PC-9 (cell line): ENCODE results near the gene OR6K3. TPM values are rescaled to one million over a fixed set of nuclear protein-coding genes. Genes with fewer than 3 reads are reported as not detected.

Experiments used
- BruUV-seq: library from RNA; stranded (reverse); fragments of 400-500 nt; replicated peaks from 2 replicates; lab custom pipeline; 2021; lab: Mats Ljungman, UMichigan
- CTCF ChIA-PET: fragments of 300-600 bp; sonication (Branson Sonifier 250); formaldehyde crosslinking; loops from one replicate; lab custom pipeline; 2022; ENCODE audit warnings: antibody characterized with exemption; lab: Charles Lee
- POLR2A ChIA-PET: fragments of 300-600 bp; sonication (Branson Sonifier 250); formaldehyde crosslinking; loops from one replicate; lab custom pipeline; 2022; ENCODE audit warnings: antibody characterized with exemption; ENCODE audit not compliant: unreplicated experiment; lab: Charles Lee
- DNase-seq, 2 experiments: peaks; one replicate each; pipeline versions ENCODE4 v3.0.0 to v3.0.0-alpha.2; 2015 to 2022; ENCODE audit warnings: mixed read lengths in 1 of 2
- H2AFZ ChIP-seq: fragments of 200-600 bp; sonication (generic); 2 replicates; pipeline ENCODE4 v1.8.1; 2017; ENCODE audit warnings: antibody characterized with exemption
- H3F3A ChIP-seq: fragments of 200-600 bp; sonication (generic); 2 replicates; pipeline ENCODE4 v1.8.1; 2017; ENCODE audit warnings: antibody characterized with exemption, mild to moderate bottlenecking, low read depth; ENCODE audit not compliant: insufficient read depth
- H3K27ac ChIP-seq: fragments of 200-600 bp; sonication (generic); 2 replicates; pipeline ENCODE4 v1.6.1; 2016; ENCODE audit warnings: mixed run types
- H3K27me3 ChIP-seq: fragments of 200-600 bp; sonication (generic); 2 replicates; pipeline ENCODE4 v1.6.1; 2016; ENCODE audit warnings: low read depth, mixed run types; ENCODE audit not compliant: insufficient read depth
- H3K36me3 ChIP-seq: fragments of 200-600 bp; sonication (generic); 2 replicates; pipeline ENCODE4 v1.6.1; 2016; ENCODE audit warnings: low read depth, mixed run types
- H3K4me1 ChIP-seq: fragments of 200-600 bp; sonication (generic); replicated peaks from 2 replicates; pipeline ENCODE4 v1.6.1; 2016; ENCODE audit warnings: mixed run types; ENCODE audit not compliant: insufficient read depth
- H3K4me2 ChIP-seq: fragments of 200-600 bp; sonication (generic); 2 replicates; pipeline ENCODE4 v1.6.1; 2017; ENCODE audit warnings: mixed run types
- H3K4me3 ChIP-seq: fragments of 200-600 bp; sonication (generic); 2 replicates; pipeline ENCODE4 v1.6.1; 2016; ENCODE audit warnings: mixed run types
- H3K79me2 ChIP-seq: fragments of 200-600 bp; sonication (generic); 2 replicates; pipeline ENCODE4 v1.6.1; 2017; ENCODE audit warnings: low read depth, mixed run types
- H3K9me2 ChIP-seq: fragments of 200-600 bp; sonication (generic); 2 replicates; pipeline ENCODE4 v1.8.1; 2017; ENCODE audit warnings: mild to moderate bottlenecking; ENCODE audit not compliant: insufficient read depth
- H3K9me3 ChIP-seq: fragments of 200-600 bp; sonication (generic); 2 replicates; pipeline ENCODE4 v1.8.1; 2016; ENCODE audit warnings: low read depth; ENCODE audit not compliant: insufficient read depth
- H4K20me1 ChIP-seq: fragments of 200-600 bp; sonication (generic); 2 replicates; pipeline ENCODE4 v1.8.1; 2017; ENCODE audit not compliant: insufficient read depth
- EZH2 ChIP-seq: fragments of 200-600 bp; sonication (generic); IDR thresholded peaks from 2 replicates; pipeline ENCODE4 v1.8.0; 2017; ENCODE audit warnings: antibody characterized with exemption, low read depth
- intact Hi-C: fragments of 100-400 bp; cut with micrococcal nuclease; formaldehyde crosslinking; loops from one replicate; pipeline ENCODE4 v1.10.0; 2022; ENCODE audit not compliant: unreplicated experiment
- total RNA-seq: library from RNA; stranded (reverse); gene quantifications from 2 replicates; pipeline ENCODE4 v1.2.3, GENCODE V29; 2021
- TF ChIP-seq, protein P1 (sequence below): fragments of 200-600 bp; sonication (generic); conservative IDR thresholded peaks from 2 replicates; pipeline ENCODE4 v1.6.1; 2017; ENCODE audit warnings: mixed run types, antibody characterized with exemption, mild to moderate bottlenecking, moderate library complexity

Gene OR6K3
- total RNA-seq, 1 experiment from 2014 or later: not detected

DNA sequence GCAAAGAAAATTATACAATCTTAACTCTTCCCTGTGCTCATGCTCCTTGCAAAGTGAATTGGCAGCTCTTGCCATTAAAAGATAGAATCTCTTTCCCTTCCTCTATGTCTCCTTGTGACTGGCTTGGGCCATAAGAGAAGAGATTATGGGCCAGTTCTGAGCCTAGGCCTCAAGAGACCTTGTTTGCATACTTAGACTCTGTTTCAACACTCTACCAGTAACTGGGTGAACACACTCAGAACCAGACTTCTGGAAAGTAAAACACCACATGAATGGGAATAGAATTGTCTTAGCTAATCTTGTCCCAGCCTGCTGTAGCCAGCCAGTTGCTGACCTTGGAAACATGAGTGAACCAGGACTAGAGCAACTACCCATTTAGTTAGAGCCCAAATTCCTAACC is 15.3 kb upstream of the OR6K3 start:
- no peaks in the 10 kb centered on the region for H3K79me2 ChIP-seq
- TF ChIP-seq, protein P1, sequence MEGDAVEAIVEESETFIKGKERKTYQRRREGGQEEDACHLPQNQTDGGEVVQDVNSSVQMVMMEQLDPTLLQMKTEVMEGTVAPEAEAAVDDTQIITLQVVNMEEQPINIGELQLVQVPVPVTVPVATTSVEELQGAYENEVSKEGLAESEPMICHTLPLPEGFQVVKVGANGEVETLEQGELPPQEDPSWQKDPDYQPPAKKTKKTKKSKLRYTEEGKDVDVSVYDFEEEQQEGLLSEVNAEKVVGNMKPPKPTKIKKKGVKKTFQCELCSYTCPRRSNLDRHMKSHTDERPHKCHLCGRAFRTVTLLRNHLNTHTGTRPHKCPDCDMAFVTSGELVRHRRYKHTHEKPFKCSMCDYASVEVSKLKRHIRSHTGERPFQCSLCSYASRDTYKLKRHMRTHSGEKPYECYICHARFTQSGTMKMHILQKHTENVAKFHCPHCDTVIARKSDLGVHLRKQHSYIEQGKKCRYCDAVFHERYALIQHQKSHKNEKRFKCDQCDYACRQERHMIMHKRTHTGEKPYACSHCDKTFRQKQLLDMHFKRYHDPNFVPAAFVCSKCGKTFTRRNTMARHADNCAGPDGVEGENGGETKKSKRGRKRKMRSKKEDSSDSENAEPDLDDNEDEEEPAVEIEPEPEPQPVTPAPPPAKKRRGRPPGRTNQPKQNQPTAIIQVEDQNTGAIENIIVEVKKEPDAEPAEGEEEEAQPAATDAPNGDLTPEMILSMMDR: no peak
- TF ChIP-seq EZH2: no peak
- H3K9me3 ChIP-seq: no peaks in the 10 kb centered on the region
- no peak overlapping the region for H3K27ac ChIP-seq
- 0 out of 2 replicates have a peak, but pooled peaks cover 6% of the 10 kb centered on the region for H3K27me3 ChIP-seq
- H4K20me1 ChIP-seq: no peaks in the 10 kb centered on the region
- no TSS peak for BruUV-seq
- no peak overlapping the region for H2AFZ ChIP-seq
- H3K4me3 ChIP-seq: no peak overlapping the region
- intact Hi-C loops: no loop called here
- no peaks in the 10 kb centered on the region for H3K9me2 ChIP-seq
- no peak for DNase-seq
- no peak overlapping the region for H3K4me2 ChIP-seq
- H3F3A ChIP-seq: no peaks in the 10 kb centered on the region
- H3K4me1 ChIP-seq: no peaks in the 10 kb centered on the region
- H3K36me3 ChIP-seq: no peaks in the 10 kb centered on the region
- CTCF ChIA-PET: no interaction called here
- POLR2A ChIA-PET: no interaction called here

DNA sequence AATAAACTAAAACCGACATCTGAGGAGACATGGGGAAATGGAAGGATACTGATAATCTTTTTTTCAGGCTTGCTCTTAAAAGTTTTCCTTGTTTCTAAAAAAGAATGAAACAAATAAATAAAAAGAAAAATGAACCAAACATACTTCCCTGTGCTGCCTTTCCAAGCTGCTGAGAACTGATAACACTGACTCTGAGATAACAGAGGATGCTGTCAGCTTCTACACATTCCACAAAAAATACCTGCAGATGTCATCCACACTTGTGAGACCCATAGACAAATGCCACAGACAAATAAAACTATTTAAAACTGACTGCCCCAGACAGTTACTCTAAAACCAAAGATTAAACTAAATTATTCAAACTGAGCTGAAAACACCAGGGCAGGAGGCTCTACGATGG is 12.0 kb upstream of the OR6K3 start:
- Histone ChIP-seq H3K4me1 (no peaks in the 10 kb centered on the region), H3F3A (no peaks in the 10 kb centered on the region), H3K27me3 (no peaks in the 10 kb centered on the region), H3K4me2 (no peak overlapping the region), H3K9me3 (no peaks in the 10 kb centered on the region), H4K20me1 (no peaks in the 10 kb centered on the region), H3K9me2 (no peaks in the 10 kb centered on the region), H3K79me2 (no peaks in the 10 kb centered on the region), H2AFZ (no peak overlapping the region), H3K4me3 (no peak overlapping the region), H3K27ac (no peak overlapping the region), H3K36me3 (no peaks in the 10 kb centered on the region)
- intact Hi-C loops: no loop called here
- TF ChIP-seq, protein P1: no peak
- no peak for TF ChIP-seq EZH2
- DNase-seq: no peak
- no TSS peak for BruUV-seq
- POLR2A ChIA-PET: no interaction called here
- CTCF ChIA-PET: no interaction called here

DNA sequence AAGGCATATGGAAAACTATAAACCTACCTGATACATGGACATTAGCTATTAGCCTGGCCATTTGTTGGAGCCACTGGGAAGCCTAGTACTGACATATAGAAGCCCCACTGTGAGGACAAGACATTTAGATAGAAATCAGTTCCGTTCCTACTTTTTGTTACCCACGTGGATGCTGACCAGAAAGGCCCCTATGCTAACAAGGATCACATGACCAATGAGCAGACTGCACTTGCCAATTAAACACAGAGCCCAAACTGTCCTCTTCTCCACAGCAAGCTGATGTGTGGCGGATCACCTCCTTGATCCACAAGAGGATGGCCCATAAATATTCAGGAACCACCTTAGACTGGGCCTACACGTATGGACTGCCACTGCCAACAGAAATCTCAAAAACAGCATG is 11.2 kb upstream of the OR6K3 start:
- no peaks in the 10 kb centered on the region for H3K27me3 ChIP-seq
- H2AFZ ChIP-seq: no peak overlapping the region
- no peaks in the 10 kb centered on the region for H3K9me3 ChIP-seq
- H3K4me3 ChIP-seq: no peak overlapping the region
- ChIA-PET POLR2A (no interaction called here), CTCF (no interaction called here)
- TF ChIP-seq, protein P1: no peak
- no peak for TF ChIP-seq EZH2
- no peaks in the 10 kb centered on the region for H3K9me2 ChIP-seq
- no peak for DNase-seq
- H3K27ac ChIP-seq: no peak overlapping the region
- H4K20me1 ChIP-seq: no peaks in the 10 kb centered on the region
- no peaks in the 10 kb centered on the region for H3F3A ChIP-seq
- no TSS peak for BruUV-seq
- H3K4me2 ChIP-seq: no peak overlapping the region
- intact Hi-C loops: no loop called here
- no peaks in the 10 kb centered on the region for H3K4me1 ChIP-seq
- H3K79me2 ChIP-seq: no peaks in the 10 kb centered on the region
- no peaks in the 10 kb centered on the region for H3K36me3 ChIP-seq
